A549 treated with RU486 at 1 μM for 4 hours (cell line): ENCODE measurements around the gene OXTR. TPM values are rescaled to one million over a fixed set of nuclear protein-coding genes. Genes with fewer than 3 reads are reported as not detected.

Source experiments
- total RNA-seq: library from RNA; stranded (reverse); fragments of 200-300 nt; extraction: Qiagen RNA extraction; gene quantifications from 5 replicates; pipeline ENCODE4 v1.2.3, GENCODE V29; 2022; ENCODE audit warnings: low read depth

Gene OXTR
- total RNA-seq: 6.8 to 9.4 TPM (median 8.8 TPM) in 5 replicates

DNA sequence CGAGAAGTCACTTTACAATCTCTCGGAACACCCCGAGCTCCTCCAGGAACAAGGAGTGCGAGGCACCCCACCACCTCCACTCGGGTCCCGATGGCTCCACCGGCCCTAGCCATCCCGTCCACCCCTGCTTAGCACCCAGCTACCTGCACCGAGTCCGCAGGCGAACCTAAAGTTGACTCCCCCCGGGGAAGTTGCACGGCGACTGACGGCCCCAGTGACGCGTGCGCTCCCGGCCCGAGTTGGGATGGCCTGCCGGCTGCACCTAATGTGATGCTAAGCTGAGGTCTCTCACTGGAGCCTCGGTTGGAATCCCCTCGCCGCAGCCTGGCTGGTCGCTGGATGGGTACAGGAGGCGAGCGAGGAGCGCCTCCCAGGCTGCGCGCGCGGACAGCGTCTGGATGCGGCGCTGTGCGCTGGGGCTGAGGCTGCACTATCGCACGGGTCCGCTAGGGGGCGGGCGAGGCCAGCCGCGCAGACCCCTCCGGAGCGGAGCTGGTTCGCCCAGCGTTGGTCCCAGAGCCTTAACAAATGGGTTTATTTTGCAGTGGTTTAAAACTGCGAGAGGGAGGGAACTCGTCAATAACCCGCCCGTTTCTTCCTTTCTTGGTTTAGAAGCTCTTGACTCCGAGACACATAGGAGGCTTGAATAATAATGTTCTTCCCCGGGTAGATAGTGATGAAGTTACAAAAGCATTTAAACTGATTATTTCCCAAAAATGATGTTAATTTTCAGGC is at the start of gene OXTR:
Gene OXTR (minus strand): TSS at position 526 of the 735 bp plus-strand sequence. CDS start 1,426 bp downstream, outside the sequence.

GRCh38 chr3:8733332-8734094 is 35.9 kb downstream of the OXTR start, which contains the start of gene CAV3:
Gene CAV3 (plus strand): TSS chr3:8733802. CDS start chr3:8733877, 75 bp downstream.

Other genes starting within 250 kb of the OXTR start
- 0.63 to 1.1 TPM (median 0.81 TPM) in 5 replicates for gene SSUH2, start 124.8 kb downstream of the OXTR start, total RNA-seq
- not detected in 5 replicates for gene CAV3, start 35.8 kb downstream of the OXTR start, total RNA-seq
- gene RAD18, start 193.9 kb upstream of the OXTR start, total RNA-seq: 8.6 to 15.6 TPM (median 15.2 TPM) in 5 replicates